GM12878 (cell line): Measurements from ENCODE around the gene CABLES1.

Source experiments
- CTCF ChIP-seq, 3 experiments: IDR thresholded peaks in 2 of 3; conservative IDR thresholded peaks in 1 of 3; 2 replicates each; pipeline ENCODE4 v1.5.1; 2011; ENCODE audit warnings: low read depth in 3 of 3, low read length in 3 of 3, mild to moderate bottlenecking in 3 of 3, control low read depth in 2 of 3, moderate library complexity in 2 of 3, inconsistent platforms in 1 of 3, mixed read lengths in 1 of 3; ENCODE audit not compliant: control insufficient read depth in 2 of 3, insufficient read depth in 1 of 3; ENCODE audit errors: extremely low read depth in 1 of 3
- DPF2 ChIP-seq: fragments of 450-650 bp; IDR thresholded peaks from 2 replicates; pipeline ENCODE4 v1.6.1; 2017; ENCODE audit warnings: mild to moderate bottlenecking
- HCFC1 ChIP-seq: fragments of 150-350 bp; IDR thresholded peaks from 2 replicates; pipeline ENCODE4 v1.6.1; 2014; ENCODE audit warnings: low read length
- HDGF ChIP-seq: fragments of 450-650 bp; IDR thresholded peaks from 2 replicates; pipeline ENCODE4 v1.6.1; 2016; ENCODE audit warnings: antibody characterized with exemption
- KDM1A ChIP-seq: fragments of 200-600 bp; sonication (generic); IDR thresholded peaks from 2 replicates; pipeline ENCODE4 v1.6.1; 2016; ENCODE audit warnings: borderline replicate concordance
- POLR2A ChIP-seq: IDR thresholded peaks from 2 replicates; pipeline ENCODE4 v1.6.1; 2011; ENCODE audit warnings: low read depth, mild to moderate bottlenecking, low read length
- RELA ChIP-seq: fragments of 450-650 bp; IDR thresholded peaks from 2 replicates; pipeline ENCODE4 v1.8.0; 2014; ENCODE audit warnings: borderline replicate concordance; ENCODE audit not compliant: partially characterized antibody
- STAT1 ChIP-seq: fragments of 450-650 bp; conservative IDR thresholded peaks from 2 replicates; pipeline ENCODE4 v1.6.1; 2014; ENCODE audit warnings: antibody characterized with exemption, mild to moderate bottlenecking
- TCF12 ChIP-seq: IDR thresholded peaks from 2 replicates; pipeline ENCODE4 v1.6.1; 2011; ENCODE audit warnings: low read depth, mild to moderate bottlenecking, low read length

- TF ChIP-seq STAT1: no peak
- TF ChIP-seq DPF2: no peak
- no peak for TF ChIP-seq CTCF (IDR thresholded peaks at IDR 0.05 in 2 of 3, conservative IDR thresholded peaks at IDR 0.05 in 1 of 3; ENCODE audit: control insufficient read depth in 2 of 3, extremely low read depth in 1 of 3, insufficient read depth in 1 of 3, low read depth in 3 of 3, low read length in 3 of 3)
- no peak for TF ChIP-seq KDM1A
- no peak for TF ChIP-seq HDGF
- no peak for TF ChIP-seq POLR2A
- TF ChIP-seq TCF12: no peak
- TF ChIP-seq RELA: no peak
- TF ChIP-seq HCFC1: no peak
These were observed 47.9 kb upstream of the CABLES1 start for GRCh38 chr18:23087352-23087751.
